CD4-positive, CD25-positive, alpha-beta regulatory T cell (primary cell): ENCODE measurements around the gene TLE3. TPM values are rescaled to one million over a fixed set of nuclear protein-coding genes. Genes with fewer than 3 reads are reported as not detected.

Experiments
- ATAC-seq, 2 donors: fragments of 150-1000 bp; cut with Tn5 transposase; one replicate each; pipeline ENCODE4 v1.10.0; 2021; ENCODE audit warnings: low read depth in 2 of 2, moderate number of reproducible peaks in 2 of 2, moderate library complexity in 1 of 2
- DNase-seq, 3 donors: peaks; one replicate each; pipeline versions ENCODE4 v3.0.0 to v3.0.0-alpha.2; 2012 to 2022; ENCODE audit warnings: mixed read lengths in 1 of 3
- H3K27ac ChIP-seq: one replicate; pipeline ENCODE4 v1.7.0; 2013; ENCODE audit warnings: mild to moderate bottlenecking, low read length; ENCODE audit not compliant: insufficient read depth, poor library complexity, severe bottlenecking
- H3K27me3 ChIP-seq: one replicate; pipeline ENCODE4 v1.7.0; 2013; ENCODE audit warnings: low read length; ENCODE audit not compliant: control insufficient read depth, insufficient read depth
- H3K36me3 ChIP-seq: one replicate; pipeline ENCODE4 v1.7.0; 2013; ENCODE audit warnings: mild to moderate bottlenecking, low read length, moderate library complexity; ENCODE audit not compliant: control insufficient read depth, insufficient read depth
- H3K4me1 ChIP-seq: 2 replicates; pipeline ENCODE4 v1.7.0; 2013; ENCODE audit warnings: mild to moderate bottlenecking, low read length; ENCODE audit not compliant: insufficient read depth, control insufficient read depth, poor library complexity, severe bottlenecking
- H3K4me3 ChIP-seq: one replicate; pipeline ENCODE4 v1.7.0; 2013; ENCODE audit warnings: low read depth, mild to moderate bottlenecking, low read length, moderate library complexity
- H3K9me3 ChIP-seq, 2 experiments: 1 replicate in 1 of 2; 2 replicates in 1 of 2; pipeline ENCODE4 v1.7.0; 2013; ENCODE audit warnings: low read length in 2 of 2, mild to moderate bottlenecking in 1 of 2, moderate library complexity in 1 of 2; ENCODE audit not compliant: control insufficient read depth in 2 of 2
- H3K27ac Mint-ChIP-seq, 3 donors: one replicate each; pipeline ENCODE4 v1.8.0; 2020 to 2022; ENCODE audit warnings: mild to moderate bottlenecking in 3 of 3, mixed read lengths in 3 of 3, moderate library complexity in 2 of 3
- H3K27me3 Mint-ChIP-seq: one replicate; pipeline ENCODE4 v1.8.0; 2022; ENCODE audit warnings: mild to moderate bottlenecking, mixed read lengths
- H3K36me3 Mint-ChIP-seq: one replicate; pipeline ENCODE4 v1.8.0; 2020; ENCODE audit warnings: mixed read lengths
- H3K4me1 Mint-ChIP-seq, 4 donors: one replicate each; pipeline ENCODE4 v1.8.0; 2020 to 2022; ENCODE audit warnings: mixed read lengths in 4 of 4, mild to moderate bottlenecking in 1 of 4
- H3K4me3 Mint-ChIP-seq, 4 donors: one replicate each; pipeline ENCODE4 v1.8.0; 2020 to 2022; ENCODE audit warnings: mild to moderate bottlenecking in 4 of 4, mixed read lengths in 4 of 4, moderate library complexity in 3 of 4
- H3K9me3 Mint-ChIP-seq, 7 donors: one replicate each; pipeline ENCODE4 v1.8.0; 2020 to 2022; ENCODE audit warnings: mixed read lengths in 7 of 7, mild to moderate bottlenecking in 3 of 7, moderate library complexity in 2 of 7
- polyA plus RNA-seq, 4 donors: library from polyadenylated mRNA; unstranded; fragments of 300-500 nt; fragmentation: Illumina TruSeq; gene quantifications; one replicate each; pipeline ENCODE4 v1.2.3, GENCODE V29; 2021
- total RNA-seq: library from RNA; stranded (reverse); gene quantifications from one replicate; pipeline ENCODE4 v1.2.3, GENCODE V29; 2022

The TLE3 gene
- total and polyA plus RNA-seq, 5 donors from 2014 or later, result 8.4 to 115 (median 12.7) TPM

GRCh38 chr15:70062321-70062956, 35.3 kb downstream of the TLE3 start:
- Histone ChIP-seq H3K9me3 (no peaks in the 10 kb centered on the region), H3K4me3 (no peak overlapping the region), H3K27me3 (no peaks in the 10 kb centered on the region), H3K27ac (no peak overlapping the region), H3K36me3 (peaks cover 90% of the 10 kb centered on the region), H3K4me1 (no peaks in the 10 kb centered on the region)
- H3K4me3 Mint-ChIP-seq, result no peak overlapping the region
- peaks cover 0 to 2% (median 0%) of the 10 kb centered on the region in 4 donors for H3K4me1 Mint-ChIP-seq
- H3K9me3 Mint-ChIP-seq, result no peaks in the 10 kb centered on the region
- no peak for ATAC-seq
- H3K27me3 Mint-ChIP-seq, result no peaks in the 10 kb centered on the region
- H3K36me3 Mint-ChIP-seq, result peaks cover 35% of the 10 kb centered on the region
- DNase-seq, result no peak
- no peak overlapping the region for H3K27ac Mint-ChIP-seq

- ATAC-seq (no peak), DNase-seq (no peak)
- Mint-ChIP-seq H3K4me3 (no peak overlapping the region), H3K9me3 (no peaks in the 10 kb centered on the region), H3K27ac (no peak overlapping the region), H3K27me3 (no peaks in the 10 kb centered on the region), H3K36me3 (peaks cover 31% of the 10 kb centered on the region), H3K4me1 (no peaks in the 10 kb centered on the region)
- Histone ChIP-seq H3K9me3 (no peaks in the 10 kb centered on the region), H3K27me3 (no peaks in the 10 kb centered on the region), H3K27ac (no peak overlapping the region), H3K4me3 (no peak overlapping the region), H3K4me1 (no peaks in the 10 kb centered on the region), H3K36me3 (peaks cover 88% of the 10 kb centered on the region)
These were observed 35.9 kb downstream of the TLE3 start for GRCh38 chr15:70061696-70062270.

GRCh38 chr15:70060993-70061305, 36.8 kb downstream of the TLE3 start:
- DNase-seq, result no peak
- Histone ChIP-seq H3K9me3 (no peaks in the 10 kb centered on the region), H3K36me3 (peaks cover 81% of the 10 kb centered on the region), H3K4me1 (no peaks in the 10 kb centered on the region), H3K27ac (no peak overlapping the region), H3K27me3 (no peaks in the 10 kb centered on the region), H3K4me3 (no peak overlapping the region)
- no peaks in the 10 kb centered on the region for H3K4me1 Mint-ChIP-seq
- peaks cover 31% of the 10 kb centered on the region for H3K36me3 Mint-ChIP-seq
- H3K4me3 Mint-ChIP-seq, result no peak overlapping the region
- H3K9me3 Mint-ChIP-seq, result no peaks in the 10 kb centered on the region
- no peaks in the 10 kb centered on the region for H3K27me3 Mint-ChIP-seq
- H3K27ac Mint-ChIP-seq, result no peak overlapping the region
- no peak for ATAC-seq

- Mint-ChIP-seq H3K36me3 (peaks cover 35% of the 10 kb centered on the region), H3K27ac (no peak overlapping the region)
These were observed 37.3 kb downstream of the TLE3 start for GRCh38 chr15:70060214-70060992.

GRCh38 chr15:70059476-70060213, 38.1 kb downstream of the TLE3 start:
- Histone ChIP-seq H3K27me3 (no peaks in the 10 kb centered on the region), H3K27ac (no peak overlapping the region), H3K36me3 (peaks cover 84% of the 10 kb centered on the region), H3K4me1 (no peaks in the 10 kb centered on the region), H3K4me3 (no peak overlapping the region), H3K9me3 (no peaks in the 10 kb centered on the region)
- no peak for DNase-seq
- peak overlapping the region in 1 of 3 donors; percentile 71 for H3K27ac Mint-ChIP-seq
- H3K36me3 Mint-ChIP-seq, result peaks cover 35% of the 10 kb centered on the region
- no peaks in the 10 kb centered on the region for H3K4me1 Mint-ChIP-seq
- H3K27me3 Mint-ChIP-seq, result no peaks in the 10 kb centered on the region
- H3K4me3 Mint-ChIP-seq, result no peak overlapping the region
- H3K9me3 Mint-ChIP-seq, result no peaks in the 10 kb centered on the region
- ATAC-seq, result no peak

More at GRCh38 chr15:70060214-70060992, 37.3 kb downstream of the TLE3 start:
- Mint-ChIP-seq H3K9me3 (no peaks in the 10 kb centered on the region), H3K27me3 (no peaks in the 10 kb centered on the region), H3K4me1 (no peaks in the 10 kb centered on the region), H3K4me3 (no peak overlapping the region)
- no peak overlapping the region for H3K27ac ChIP-seq
- no peak for ATAC-seq
- no peaks in the 10 kb centered on the region for H3K9me3 ChIP-seq
- no peaks in the 10 kb centered on the region for H3K27me3 ChIP-seq
- no peaks in the 10 kb centered on the region for H3K4me1 ChIP-seq
- peaks cover 82% of the 10 kb centered on the region for H3K36me3 ChIP-seq
- no peak overlapping the region for H3K4me3 ChIP-seq
- DNase-seq, result no peak

- DNase-seq, result no peak
- H3K36me3 ChIP-seq, result peaks cover 84% of the 10 kb centered on the region
- no peak overlapping the region for H3K27ac ChIP-seq
- no peaks in the 10 kb centered on the region for H3K9me3 ChIP-seq
- no peaks in the 10 kb centered on the region for H3K9me3 Mint-ChIP-seq
- ATAC-seq, result no peak
- no peaks in the 10 kb centered on the region for H3K27me3 Mint-ChIP-seq
- no peak overlapping the region for H3K4me3 ChIP-seq
- no peaks in the 10 kb centered on the region for H3K4me1 Mint-ChIP-seq
- no peaks in the 10 kb centered on the region for H3K4me1 ChIP-seq
- no peaks in the 10 kb centered on the region for H3K27me3 ChIP-seq
- no peak overlapping the region for H3K27ac Mint-ChIP-seq
- H3K4me3 Mint-ChIP-seq, result no peak overlapping the region
- H3K36me3 Mint-ChIP-seq, result peaks cover 41% of the 10 kb centered on the region
These were observed 38.9 kb downstream of the TLE3 start for GRCh38 chr15:70058642-70059360.

GRCh38 chr15:70057931-70058641, 39.6 kb downstream of the TLE3 start:
- no peak overlapping the region for H3K27ac Mint-ChIP-seq
- no peaks in the 10 kb centered on the region for H3K9me3 Mint-ChIP-seq

More at GRCh38 chr15:70057931-70058641, 39.6 kb downstream of the TLE3 start:
- no peaks in the 10 kb centered on the region for H3K27me3 ChIP-seq
- DNase-seq (no peak), ATAC-seq (no peak)
- no peaks in the 10 kb centered on the region for H3K27me3 Mint-ChIP-seq
- no peaks in the 10 kb centered on the region for H3K4me1 Mint-ChIP-seq
- no peak overlapping the region for H3K27ac ChIP-seq
- H3K36me3 ChIP-seq, result peaks cover 86% of the 10 kb centered on the region
- no peak overlapping the region for H3K4me3 ChIP-seq
- peaks cover 41% of the 10 kb centered on the region for H3K36me3 Mint-ChIP-seq
- no peaks in the 10 kb centered on the region for H3K9me3 ChIP-seq
- no peak overlapping the region for H3K4me3 Mint-ChIP-seq
- no peaks in the 10 kb centered on the region for H3K4me1 ChIP-seq
